Thoracic aorta (tissue), 2 donors: Measurements from ENCODE around the gene CNTNAP2. TPM values are rescaled to one million over a fixed set of nuclear protein-coding genes. Genes with fewer than 3 reads are reported as not detected.

Source experiments
- ATAC-seq: fragments of 150-250 bp; one replicate; pipeline ENCODE4 v1.8.0; 2017; ENCODE audit warnings: low read depth; ENCODE audit not compliant: insufficient number of reproducible peaks, low FRiP score
- DNase-seq: peaks from one replicate; pipeline ENCODE4 v3.0.0-alpha.2; 2020; ENCODE audit warnings: low spot score
- H3K27ac ChIP-seq, 2 donors: fragments of 200-600 bp; sonication (generic); 1 replicate in 1 of 2; 2 replicates in 1 of 2; pipeline ENCODE4 v1.5.1; 2016; ENCODE audit warnings: mild to moderate bottlenecking in 2 of 2, moderate library complexity in 2 of 2
- H3K27me3 ChIP-seq: fragments of 200-600 bp; sonication (generic); replicated peaks from 2 replicates; pipeline ENCODE4 v1.6.0; 2016; ENCODE audit warnings: mild to moderate bottlenecking; ENCODE audit not compliant: insufficient read depth
- H3K36me3 ChIP-seq: fragments of 200-600 bp; sonication (generic); one replicate; pipeline ENCODE4 v1.5.1; 2016
- H3K4me1 ChIP-seq, 2 donors: fragments of 200-600 bp; sonication (generic); 1 replicate in 1 of 2; 2 replicates in 1 of 2; pipeline versions ENCODE4 v1.5.1 to v1.6.0; 2016; ENCODE audit warnings: low read depth in 2 of 2, mild to moderate bottlenecking in 1 of 2; ENCODE audit not compliant: control insufficient read depth in 1 of 2
- H3K4me3 ChIP-seq: fragments of 200-600 bp; sonication (generic); 2 replicates; pipeline ENCODE4 v1.5.1; 2016; ENCODE audit warnings: mild to moderate bottlenecking
- H3K9me3 ChIP-seq: fragments of 200-600 bp; sonication (generic); 2 replicates; pipeline ENCODE4 v1.5.1; 2016
- total RNA-seq, 2 donors: library from RNA; depleted of rRNA; stranded (reverse); fragments of >200 nt; gene quantifications; one replicate each; pipeline versions ENCODE4 v1.1.0 to v1.2.3, GENCODE V29; 2016
- TF ChIP-seq, protein P1 (sequence below): fragments of 200-600 bp; sonication (generic); IDR thresholded peaks from one replicate; pipeline ENCODE4 v1.5.1; 2019; ENCODE audit warnings: antibody characterized with exemption

Gene CNTNAP2
- total RNA-seq, 2 donors from 2014 or later = not detected

DNA sequence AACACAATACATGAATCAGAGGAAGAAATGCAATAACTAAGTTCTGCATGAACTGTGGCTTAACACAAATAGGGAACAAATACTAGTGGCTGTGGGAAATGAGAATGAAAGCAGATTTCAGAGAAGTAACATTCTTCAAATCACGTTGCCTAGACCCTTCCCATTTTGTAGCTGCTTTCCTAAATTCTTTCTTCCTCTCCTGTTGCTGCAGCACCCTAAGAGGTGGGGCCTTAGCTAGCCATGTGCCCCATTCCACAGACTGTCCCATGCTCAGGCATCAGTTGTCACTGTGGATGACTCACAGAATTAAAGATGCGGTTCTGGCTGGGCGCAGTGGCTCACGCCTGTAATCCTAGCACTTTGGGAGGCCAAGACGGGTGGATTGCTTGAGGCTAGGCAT is 1769.3 kb downstream of the CNTNAP2 start:
- H3K4me3 ChIP-seq = no peak overlapping the region
- no peaks in the 10 kb centered on the region for H3K4me1 ChIP-seq
- no peaks in the 10 kb centered on the region for H3K9me3 ChIP-seq
- H3K36me3 ChIP-seq = no peaks in the 10 kb centered on the region
- no peaks in the 10 kb centered on the region for H3K27me3 ChIP-seq
- DNase-seq (no peak), ATAC-seq (no peak)
- TF ChIP-seq, protein P1, sequence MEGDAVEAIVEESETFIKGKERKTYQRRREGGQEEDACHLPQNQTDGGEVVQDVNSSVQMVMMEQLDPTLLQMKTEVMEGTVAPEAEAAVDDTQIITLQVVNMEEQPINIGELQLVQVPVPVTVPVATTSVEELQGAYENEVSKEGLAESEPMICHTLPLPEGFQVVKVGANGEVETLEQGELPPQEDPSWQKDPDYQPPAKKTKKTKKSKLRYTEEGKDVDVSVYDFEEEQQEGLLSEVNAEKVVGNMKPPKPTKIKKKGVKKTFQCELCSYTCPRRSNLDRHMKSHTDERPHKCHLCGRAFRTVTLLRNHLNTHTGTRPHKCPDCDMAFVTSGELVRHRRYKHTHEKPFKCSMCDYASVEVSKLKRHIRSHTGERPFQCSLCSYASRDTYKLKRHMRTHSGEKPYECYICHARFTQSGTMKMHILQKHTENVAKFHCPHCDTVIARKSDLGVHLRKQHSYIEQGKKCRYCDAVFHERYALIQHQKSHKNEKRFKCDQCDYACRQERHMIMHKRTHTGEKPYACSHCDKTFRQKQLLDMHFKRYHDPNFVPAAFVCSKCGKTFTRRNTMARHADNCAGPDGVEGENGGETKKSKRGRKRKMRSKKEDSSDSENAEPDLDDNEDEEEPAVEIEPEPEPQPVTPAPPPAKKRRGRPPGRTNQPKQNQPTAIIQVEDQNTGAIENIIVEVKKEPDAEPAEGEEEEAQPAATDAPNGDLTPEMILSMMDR = no peak
- H3K27ac ChIP-seq = no peak overlapping the region

DNA sequence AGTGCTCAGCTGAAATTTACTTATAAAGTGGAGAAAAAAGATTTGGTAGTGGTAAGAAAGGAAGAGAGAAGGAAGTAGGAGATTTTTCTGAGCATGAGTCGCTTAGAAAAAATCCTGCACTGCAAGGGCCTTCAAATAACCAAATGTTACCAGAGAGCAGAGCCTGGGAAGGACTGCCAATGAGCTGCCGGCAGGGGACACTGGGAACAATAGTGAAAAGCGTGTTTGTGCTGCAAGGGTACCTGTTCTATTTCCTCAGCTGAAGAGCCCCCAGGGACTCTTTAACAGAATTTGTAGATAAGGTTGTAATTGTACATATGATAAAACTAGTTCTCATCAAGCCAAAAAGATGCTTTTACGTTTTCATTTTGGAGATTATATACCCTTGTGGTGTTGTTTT is 1777.7 kb downstream of the CNTNAP2 start:
- TF ChIP-seq, protein P1 = no peak
- Histone ChIP-seq H3K4me1 (no peaks in the 10 kb centered on the region), H3K36me3 (no peaks in the 10 kb centered on the region), H3K4me3 (no peak overlapping the region), H3K27me3 (no peaks in the 10 kb centered on the region), H3K9me3 (no peaks in the 10 kb centered on the region), H3K27ac (no peak overlapping the region)
- no peak for ATAC-seq
- DNase-seq = no peak

GRCh38 chr7:147896121-147896520 is 1779.5 kb downstream of the CNTNAP2 start:
- Histone ChIP-seq H3K4me1 (no peaks in the 10 kb centered on the region), H3K4me3 (no peak overlapping the region), H3K27me3 (no peaks in the 10 kb centered on the region), H3K36me3 (no peaks in the 10 kb centered on the region), H3K27ac (no peak overlapping the region), H3K9me3 (no peaks in the 10 kb centered on the region)
- DNase-seq (no peak), ATAC-seq (no peak)
- TF ChIP-seq, protein P1 = no peak

GRCh38 chr7:147903536-147904218 is 1787.1 kb downstream of the CNTNAP2 start:
- Histone ChIP-seq H3K27ac (no peak overlapping the region), H3K4me3 (no peak overlapping the region), H3K27me3 (no peaks in the 10 kb centered on the region), H3K4me1 (no peaks in the 10 kb centered on the region), H3K9me3 (no peaks in the 10 kb centered on the region), H3K36me3 (no peaks in the 10 kb centered on the region)
- TF ChIP-seq, protein P1 = no peak
- ATAC-seq (no peak), DNase-seq (no peak)

DNA sequence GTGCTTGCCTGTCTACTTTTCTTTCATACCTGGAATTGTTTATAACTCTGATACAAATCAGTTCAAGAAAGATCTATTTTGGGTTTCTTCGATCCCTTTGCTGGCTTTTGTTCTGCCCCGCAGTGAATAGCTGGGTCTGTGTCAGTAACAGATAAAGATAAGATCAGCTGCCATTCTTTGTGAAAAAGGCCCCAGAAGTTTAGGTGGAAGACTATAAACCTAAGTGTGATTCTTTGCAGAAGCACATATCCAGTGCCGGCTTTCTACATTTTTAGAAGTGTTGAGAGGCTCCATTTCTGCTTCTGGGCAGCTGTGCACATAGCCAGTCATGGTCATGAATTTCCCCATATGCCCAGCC is 1787.6 kb downstream of the CNTNAP2 start:
- DNase-seq = no peak
- ATAC-seq = no peak
- H3K27ac ChIP-seq = no peak overlapping the region
- TF ChIP-seq, protein P1 = no peak
- no peaks in the 10 kb centered on the region for H3K27me3 ChIP-seq
- no peaks in the 10 kb centered on the region for H3K4me1 ChIP-seq
- H3K36me3 ChIP-seq = no peaks in the 10 kb centered on the region
- no peaks in the 10 kb centered on the region for H3K9me3 ChIP-seq
- no peak overlapping the region for H3K4me3 ChIP-seq
